ENCODE measurements around the gene SLC16A11.
"Not testable (repeated sequence)": the region's sequence is repeated elsewhere in the genome, so short reads cannot be mapped to it uniquely, and the experiment has no call there.

Gene SLC16A11

DNA sequence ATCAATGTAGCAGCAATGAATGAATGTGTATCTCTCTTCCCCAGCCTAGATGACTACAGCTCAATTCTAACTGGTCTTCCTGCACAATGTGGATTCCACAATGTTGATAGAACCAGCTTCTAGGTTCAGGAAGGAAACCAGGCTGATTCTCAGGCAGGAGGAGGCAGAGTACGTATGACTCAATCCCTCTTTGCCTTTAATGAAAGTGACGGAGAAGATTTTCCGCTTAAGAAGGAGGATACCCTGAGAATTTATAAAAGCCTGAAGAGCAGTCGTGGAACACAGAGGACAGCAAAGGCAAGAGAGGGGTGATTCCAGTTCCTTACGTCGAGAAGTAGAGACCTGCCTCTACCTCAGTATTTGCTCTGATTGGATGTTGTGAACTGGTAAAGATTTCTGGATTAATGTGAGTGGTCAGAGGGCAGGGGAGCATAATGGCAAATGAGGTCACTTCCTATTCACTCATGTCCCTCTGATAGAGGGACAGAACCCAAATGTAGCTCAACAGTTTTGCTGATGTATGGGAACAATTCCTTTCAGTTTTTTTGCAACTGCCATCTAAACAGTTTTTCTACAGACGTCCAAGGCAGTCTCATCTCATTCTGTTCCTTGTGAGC is 15.0 kb upstream of the SLC16A11 start:
- no peak for DNase-seq

- no peak for DNase-seq
Observed at GRCh38 chr17:7056386-7056785, 12.5 kb upstream of the SLC16A11 start.

GRCh38 chr17:7050583-7050982 is 6.7 kb upstream of the SLC16A11 start:
- not testable (repeated sequence) for DNase-seq

DNA sequence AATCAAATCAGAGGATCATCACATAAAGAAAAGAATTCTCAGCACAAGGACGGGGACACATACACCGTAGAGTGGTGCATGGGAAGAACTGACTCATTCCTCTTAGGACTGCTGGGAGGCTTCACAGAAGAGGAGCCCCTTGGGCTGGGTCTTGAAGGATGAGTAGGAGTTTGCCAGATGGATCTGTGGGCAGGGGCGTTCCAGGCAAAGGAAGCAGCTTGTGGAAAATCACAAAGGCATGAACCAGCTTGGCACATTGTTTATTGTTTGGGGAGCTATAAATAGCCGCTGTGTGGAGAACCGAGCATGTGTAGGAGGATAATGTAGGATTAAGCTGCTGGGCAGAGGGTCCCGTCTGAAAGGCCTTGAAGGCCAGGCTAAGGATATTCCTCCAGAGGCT is 5.1 kb upstream of the SLC16A11 start:
- DNase-seq, result no peak

DNA sequence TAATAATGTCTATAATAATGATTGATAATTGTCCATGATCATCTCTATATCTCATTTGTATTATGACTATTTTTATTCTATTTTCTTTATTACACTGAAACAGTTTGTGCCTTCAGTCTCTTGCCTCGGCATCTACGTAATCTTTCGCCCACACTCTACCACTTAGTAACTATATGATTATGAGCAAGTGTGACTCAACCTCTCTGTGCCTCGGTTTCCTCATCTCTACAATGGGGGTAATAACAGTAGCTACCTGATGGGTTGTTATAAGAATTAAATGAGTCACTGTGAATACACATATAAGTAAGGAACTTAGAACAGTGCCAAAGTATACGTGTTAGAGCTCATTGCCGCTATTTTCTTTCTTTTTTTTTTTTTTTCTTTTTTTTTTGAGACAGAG is 3.7 kb upstream of the SLC16A11 start:
- DNase-seq, result no peak

GRCh38 chr17:7046725-7047397 is 3.0 kb upstream of the SLC16A11 start:
- DNase-seq, result not testable (repeated sequence)

- no peak for DNase-seq
Observed at GRCh38 chr17:7046127-7046724, 2.3 kb upstream of the SLC16A11 start.

DNA sequence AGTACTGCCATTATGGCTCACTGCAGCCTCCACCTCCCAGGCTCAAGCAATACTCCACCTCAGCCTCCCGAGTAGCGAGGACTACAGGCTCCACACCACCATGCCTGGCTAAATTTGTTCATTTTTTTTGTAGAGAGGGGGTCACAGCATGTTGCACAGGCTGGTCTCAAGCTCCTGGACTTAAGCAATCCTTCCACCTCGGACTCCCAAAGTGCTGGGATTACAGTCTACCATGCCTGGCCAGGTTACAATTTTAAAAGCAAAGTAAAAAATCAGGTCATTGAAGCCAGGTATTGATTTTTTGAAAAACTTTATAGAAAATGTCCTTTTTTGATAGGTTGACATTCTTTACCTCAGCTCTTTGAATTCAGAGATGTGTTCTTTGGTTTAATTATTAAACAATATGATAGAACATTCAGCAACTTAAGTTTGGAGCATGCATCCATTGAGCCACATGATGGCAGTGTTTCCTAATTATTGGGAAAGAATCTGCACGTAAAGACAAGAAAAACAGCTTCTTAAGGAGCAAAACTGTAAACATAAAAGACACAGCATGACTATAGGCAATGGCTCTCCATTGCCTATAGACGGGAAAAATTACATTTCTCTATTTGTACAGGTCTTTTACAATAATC is 1.7 kb upstream of the SLC16A11 start:
- DNase-seq, result no peak

- DNase-seq, result no peak
Observed at GRCh38 chr17:7043182-7043496, 753 bp downstream of the SLC16A11 start.

DNA sequence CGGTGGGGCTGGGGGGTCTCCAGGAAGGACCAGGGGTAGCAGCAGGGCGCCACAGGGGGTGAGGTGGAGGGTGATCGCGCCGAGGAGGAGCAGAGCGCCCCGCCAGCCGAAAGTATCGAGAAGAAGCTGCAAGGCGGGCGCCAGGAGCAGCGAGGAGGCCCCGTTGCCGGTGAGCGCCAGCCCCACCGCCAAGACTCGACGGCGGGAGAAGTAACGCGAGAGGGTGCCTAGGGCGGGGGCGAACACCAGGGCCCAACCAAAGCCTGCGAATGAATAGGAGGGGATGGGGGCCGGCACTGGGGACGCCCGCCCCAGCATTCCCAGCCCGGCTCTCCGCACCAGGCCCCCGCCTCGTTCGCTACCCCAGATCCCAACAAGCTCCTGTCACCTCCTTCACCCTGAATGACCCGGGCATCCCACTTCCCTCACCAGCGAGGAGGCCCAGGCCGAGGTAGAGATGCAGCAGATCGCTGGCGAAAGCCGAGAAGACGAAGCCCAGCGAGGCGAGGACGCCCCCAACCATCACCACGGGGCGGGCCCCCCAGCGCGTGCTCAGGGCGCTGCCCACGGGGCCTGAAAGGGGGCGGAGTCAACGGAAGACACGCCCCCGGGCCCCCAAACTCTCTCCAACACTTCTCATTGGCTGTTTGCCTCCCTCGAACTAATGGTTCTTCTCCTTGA is 1.3 kb downstream of the SLC16A11 start:
- no peak for DNase-seq

GRCh38 chr17:7041607-7042500 is 2.0 kb downstream of the SLC16A11 start:
- no peak for DNase-seq

DNA sequence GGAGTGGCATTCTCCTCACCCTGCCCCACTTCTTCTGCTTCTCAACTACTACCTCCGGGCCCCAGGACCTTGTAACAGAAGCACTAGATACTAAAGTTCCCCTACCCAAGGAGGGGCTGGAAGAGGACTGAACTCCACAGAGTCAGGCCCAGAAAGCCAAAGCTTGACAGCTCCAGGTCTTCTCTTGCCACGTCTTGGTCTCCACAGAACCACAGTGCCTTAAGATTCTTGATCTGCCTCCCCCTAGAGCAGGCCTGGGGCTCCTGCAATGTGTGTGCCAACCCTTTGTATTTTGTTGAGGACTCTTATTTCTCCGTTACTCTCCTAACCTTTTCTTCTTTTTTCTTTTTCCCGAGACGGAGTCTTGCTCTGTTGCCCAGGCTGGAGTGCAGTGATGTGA is 4.1 kb downstream of the SLC16A11 start:
- DNase-seq, result no peak

DNA sequence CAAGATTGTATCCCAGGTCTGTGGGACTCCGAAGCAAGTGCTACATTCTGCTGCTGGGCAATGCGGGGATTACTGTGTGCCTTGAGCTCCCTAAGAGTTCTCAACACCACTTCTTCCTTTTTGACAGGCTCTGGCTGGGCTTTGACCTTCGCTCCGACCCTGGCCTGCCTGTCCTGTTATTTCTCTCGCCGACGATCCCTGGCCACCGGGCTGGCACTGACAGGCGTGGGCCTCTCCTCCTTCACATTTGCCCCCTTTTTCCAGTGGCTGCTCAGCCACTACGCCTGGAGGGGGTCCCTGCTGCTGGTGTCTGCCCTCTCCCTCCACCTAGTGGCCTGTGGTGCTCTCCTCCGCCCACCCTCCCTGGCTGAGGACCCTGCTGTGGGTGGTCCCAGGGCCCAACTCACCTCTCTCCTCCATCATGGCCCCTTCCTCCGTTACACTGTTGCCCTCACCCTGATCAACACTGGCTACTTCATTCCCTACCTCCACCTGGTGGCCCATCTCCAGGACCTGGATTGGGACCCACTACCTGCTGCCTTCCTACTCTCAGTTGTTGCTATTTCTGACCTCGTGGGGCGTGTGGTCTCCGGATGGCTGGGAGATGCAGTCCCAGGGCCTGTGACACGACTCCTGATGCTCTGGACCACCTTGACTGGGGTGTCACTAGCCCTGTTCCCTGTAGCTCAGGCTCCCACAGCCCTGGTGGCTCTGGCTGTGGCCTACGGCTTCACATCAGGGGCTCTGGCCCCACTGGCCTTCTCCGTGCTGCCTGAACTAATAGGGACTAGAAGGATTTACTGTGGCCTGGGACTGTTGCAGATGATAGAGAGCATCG is 5.6 kb downstream of the SLC16A11 start:
- no peak for DNase-seq

DNA sequence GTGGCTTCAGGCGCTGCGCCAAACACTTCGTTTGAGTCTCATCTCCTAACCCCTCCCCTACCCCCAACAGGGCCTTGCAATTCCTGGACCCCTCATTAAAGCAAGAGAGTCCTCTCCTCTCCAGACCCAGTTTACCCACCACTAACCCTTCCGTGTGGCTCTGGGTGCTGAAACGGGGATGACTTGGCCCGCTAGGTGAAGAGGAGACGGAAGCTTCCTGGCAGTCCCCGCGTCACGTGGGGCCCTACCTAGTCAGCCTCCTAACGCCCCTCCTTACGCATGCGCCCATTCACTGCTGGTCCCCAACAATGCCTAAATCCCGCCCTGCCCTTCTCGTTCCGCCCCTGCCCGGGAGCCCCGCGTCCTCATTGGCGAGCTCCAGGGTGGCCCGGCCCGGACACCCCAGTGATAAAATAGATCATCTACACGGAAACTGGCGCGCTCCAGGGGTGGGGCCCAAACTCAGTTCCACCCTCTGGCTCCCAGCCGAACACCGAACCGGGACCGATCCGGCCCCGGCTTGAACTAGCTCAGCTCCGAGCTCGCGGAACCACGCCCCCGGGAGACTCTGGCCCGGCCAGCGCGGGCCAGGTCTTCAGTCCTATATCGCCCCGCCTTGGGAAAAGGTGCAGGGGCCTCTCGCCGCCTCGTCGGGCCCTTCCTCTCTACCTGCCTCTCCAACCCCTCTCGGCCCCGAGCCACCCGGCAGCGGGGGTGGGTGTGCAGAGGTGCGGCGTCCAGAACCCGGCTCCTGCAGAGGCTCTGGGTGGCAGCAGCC is 8.1 kb downstream of the SLC16A11 start, which contains the start of gene SLC16A13:
SLC16A13 (plus strand) TSS at position 425 of the 778 bp plus-strand sequence. CDS start 368 bp downstream, outside the sequence.
- DNase-seq, result peak; percentile 85

GRCh38 chr17:7034955-7035590 is 8.8 kb downstream of the SLC16A11 start:
- DNase-seq, result no peak

DNA sequence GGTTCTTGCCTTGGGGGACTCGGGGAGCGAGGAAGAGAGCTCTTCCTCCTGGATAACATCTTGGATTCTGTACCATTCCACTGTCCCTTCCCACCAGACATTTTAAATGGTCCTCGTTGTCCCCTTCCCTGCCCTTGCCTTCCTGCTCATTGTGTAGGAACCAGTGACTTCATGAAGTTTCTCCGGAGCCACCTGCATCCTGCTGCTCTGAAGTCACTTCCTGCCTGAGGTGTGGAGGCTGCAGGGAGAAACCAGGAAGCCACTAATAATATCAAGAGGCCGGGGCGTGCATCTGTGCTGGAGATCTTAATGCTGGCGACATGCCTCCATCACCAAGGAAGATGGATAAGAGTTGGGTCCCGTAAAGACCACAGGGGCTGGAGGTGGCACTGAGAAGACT is 14.2 kb downstream of the SLC16A11 start:
- no peak for DNase-seq

DNA sequence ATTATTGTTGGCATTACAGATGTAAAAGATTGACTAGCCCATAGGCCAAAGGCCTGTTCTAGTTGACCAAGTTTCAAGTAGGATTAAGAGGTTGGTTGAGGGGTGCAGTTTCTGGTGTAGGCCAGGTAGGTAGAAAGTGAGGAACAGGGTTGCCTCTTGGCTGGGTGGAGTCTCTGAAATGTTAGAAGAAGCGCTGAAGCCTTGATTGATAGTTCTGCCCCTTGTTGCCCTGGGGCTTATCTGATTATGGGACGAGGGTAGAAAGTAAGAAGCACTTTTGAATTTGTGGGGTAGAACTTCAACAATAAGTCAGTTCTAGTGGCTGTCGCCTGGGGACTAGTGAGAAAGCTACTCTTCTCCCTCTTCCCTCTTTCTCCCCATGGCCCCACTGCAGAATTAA is 14.8 kb downstream of the SLC16A11 start:
- no peak for DNase-seq

- DNase-seq, result no peak
Observed at GRCh38 chr17:7027335-7027734, 16.6 kb downstream of the SLC16A11 start.

DNA sequence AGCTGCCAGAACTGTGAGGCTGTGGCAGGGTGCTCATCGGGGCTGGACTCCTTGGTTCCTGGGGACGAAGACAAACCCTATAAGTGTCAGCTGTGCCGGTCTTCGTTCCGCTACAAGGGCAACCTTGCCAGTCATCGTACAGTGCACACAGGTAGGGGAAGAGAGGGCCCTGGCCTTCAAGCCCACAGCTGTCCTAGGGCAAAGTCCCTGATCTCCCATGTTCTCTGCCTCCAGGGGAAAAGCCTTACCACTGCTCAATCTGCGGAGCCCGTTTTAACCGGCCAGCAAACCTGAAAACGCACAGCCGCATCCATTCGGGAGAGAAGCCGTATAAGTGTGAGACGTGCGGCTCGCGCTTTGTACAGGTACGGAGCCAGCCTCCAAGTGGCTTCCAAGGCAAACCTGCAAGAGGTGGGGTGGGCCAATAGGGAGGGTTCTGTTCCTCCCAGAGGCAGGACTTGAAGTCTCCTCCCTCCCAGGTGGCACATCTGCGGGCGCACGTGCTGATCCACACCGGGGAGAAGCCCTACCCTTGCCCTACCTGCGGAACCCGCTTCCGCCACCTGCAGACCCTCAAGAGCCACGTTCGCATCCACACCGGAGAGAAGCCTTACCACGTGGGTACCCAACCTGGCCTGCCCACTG is 17.3 kb downstream of the SLC16A11 start:
- DNase-seq, result no peak

DNA sequence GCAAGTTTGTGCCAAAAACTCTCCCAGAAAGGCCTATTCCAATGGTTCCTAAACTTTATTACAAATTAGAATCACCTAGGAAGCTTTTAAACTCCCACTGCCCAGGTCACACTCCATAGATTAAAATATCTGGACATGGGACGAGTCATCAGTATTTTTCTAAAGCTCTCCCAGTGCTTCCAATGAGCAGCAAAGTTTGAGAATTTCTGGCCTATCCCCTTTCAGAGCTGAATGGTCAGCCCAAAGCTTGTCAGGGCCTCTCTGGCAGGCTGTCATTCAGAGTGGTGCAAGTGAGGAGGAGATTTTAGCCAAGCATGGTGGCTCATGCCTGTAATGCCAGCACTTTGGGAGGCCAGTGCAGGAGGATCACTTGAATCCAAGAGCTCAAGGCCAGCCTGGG is 18.6 kb downstream of the SLC16A11 start:
- no peak for DNase-seq

Data from NCI-H1436 treated with DMSO at 0.1 percent for 48 hours (cell line).